SK-N-MC (cell line): ENCODE data around the gene ABLIM1.

ENCODE experiments used
- EZH2 ChIP-seq: fragments of 200-600 bp; sonication (generic); IDR thresholded peaks from one replicate; pipeline ENCODE4 v1.6.1; 2017; ENCODE audit warnings: antibody characterized with exemption
- FOXP2 ChIP-seq: optimal IDR thresholded peaks from 2 replicates; pipeline ENCODE3; 2011; ENCODE audit warnings: mild to moderate bottlenecking, moderate library complexity; ENCODE audit not compliant: insufficient read depth; ENCODE audit errors: extremely low read length, control extremely low read depth
- POLR2AphosphoS5 ChIP-seq: IDR thresholded peaks from 2 replicates; pipeline ENCODE4 v1.6.1; 2012; ENCODE audit warnings: mild to moderate bottlenecking, low read depth, low read length, borderline replicate concordance

DNA sequence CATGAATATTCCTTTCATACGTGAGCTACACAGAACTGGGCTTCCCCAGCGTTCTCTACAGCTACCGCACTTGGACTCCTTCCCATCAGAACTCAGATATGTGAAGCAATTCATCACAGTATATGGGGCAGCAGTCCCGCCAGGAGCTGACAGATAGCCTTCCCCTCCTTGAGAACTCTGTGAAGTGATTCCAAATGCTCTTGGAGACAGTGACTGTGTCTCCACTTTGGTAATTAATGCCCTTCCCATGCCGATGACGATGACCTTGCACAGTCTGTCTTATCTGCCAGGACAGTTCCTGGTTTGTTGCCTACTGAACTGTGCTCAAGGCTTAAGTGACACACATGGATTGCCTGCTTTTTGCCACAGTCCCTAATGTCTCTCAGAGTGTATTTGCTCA, 178.8 kb downstream of the ABLIM1 start:
- no peak for TF ChIP-seq EZH2
- no peak for TF ChIP-seq POLR2AphosphoS5
- no peak for TF ChIP-seq FOXP2
